ENCODE measurements around the gene FER. TPM values are rescaled to one million over a fixed set of nuclear protein-coding genes. Genes with fewer than 3 reads are reported as not detected.
A peak's percentile ranks its signal among the peaks of the same experiment; 100 is the strongest.
"Not testable (repeated sequence)": the region's sequence is repeated elsewhere in the genome, so short reads cannot be mapped to it uniquely, and the experiment has no call there.

Gene FER
- total RNA-seq, 1 donor = 36.6 TPM

DNA sequence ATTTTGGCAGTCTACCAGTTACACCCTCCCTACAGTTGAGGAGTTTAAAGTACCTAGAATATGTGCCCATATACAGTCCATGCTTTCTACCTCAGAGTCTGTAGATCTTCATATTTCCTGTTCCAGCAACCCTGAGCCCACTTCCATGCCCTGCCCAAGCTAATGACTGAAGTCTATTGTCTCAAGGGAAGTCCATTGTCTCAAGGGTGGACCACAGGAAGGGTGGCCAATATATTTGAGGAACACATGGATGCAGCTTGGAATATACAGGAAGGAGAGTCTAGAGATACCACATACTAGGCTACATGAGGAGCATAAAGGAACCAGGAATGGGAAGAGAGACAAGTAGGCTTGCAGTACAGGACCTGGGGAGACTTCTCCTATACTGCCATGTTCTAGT is 274.4 kb downstream of the FER start:
- Histone ChIP-seq H2AFZ (ENCODE audit: low read length) (no peak overlapping the region), H3K79me2 (ENCODE audit: insufficient read depth, low read length) (no peaks in the 10 kb centered on the region), H3K9me3 (ENCODE audit: low read depth, low read length) (no peaks in the 10 kb centered on the region), H3K4me1 (ENCODE audit: insufficient read depth, low read length) (no peaks in the 10 kb centered on the region), H3K4me3 (ENCODE audit: insufficient read depth, low read length) (no peak overlapping the region), H3K27me3 (ENCODE audit: insufficient read depth, low read length) (no peaks in the 10 kb centered on the region), H3K36me3 (ENCODE audit: insufficient read depth, low read length) (no peaks in the 10 kb centered on the region), H3K4me2 (ENCODE audit: insufficient read depth, low read length) (no peak overlapping the region), H4K20me1 (ENCODE audit: insufficient read depth, low read length) (no peaks in the 10 kb centered on the region), H3K27ac (ENCODE audit: low read depth, low read length) (no peak overlapping the region)
- DNase-seq (ENCODE audit: insufficient read length, low spot score, missing footprints) = no peak
- TF ChIP-seq, protein P1, sequence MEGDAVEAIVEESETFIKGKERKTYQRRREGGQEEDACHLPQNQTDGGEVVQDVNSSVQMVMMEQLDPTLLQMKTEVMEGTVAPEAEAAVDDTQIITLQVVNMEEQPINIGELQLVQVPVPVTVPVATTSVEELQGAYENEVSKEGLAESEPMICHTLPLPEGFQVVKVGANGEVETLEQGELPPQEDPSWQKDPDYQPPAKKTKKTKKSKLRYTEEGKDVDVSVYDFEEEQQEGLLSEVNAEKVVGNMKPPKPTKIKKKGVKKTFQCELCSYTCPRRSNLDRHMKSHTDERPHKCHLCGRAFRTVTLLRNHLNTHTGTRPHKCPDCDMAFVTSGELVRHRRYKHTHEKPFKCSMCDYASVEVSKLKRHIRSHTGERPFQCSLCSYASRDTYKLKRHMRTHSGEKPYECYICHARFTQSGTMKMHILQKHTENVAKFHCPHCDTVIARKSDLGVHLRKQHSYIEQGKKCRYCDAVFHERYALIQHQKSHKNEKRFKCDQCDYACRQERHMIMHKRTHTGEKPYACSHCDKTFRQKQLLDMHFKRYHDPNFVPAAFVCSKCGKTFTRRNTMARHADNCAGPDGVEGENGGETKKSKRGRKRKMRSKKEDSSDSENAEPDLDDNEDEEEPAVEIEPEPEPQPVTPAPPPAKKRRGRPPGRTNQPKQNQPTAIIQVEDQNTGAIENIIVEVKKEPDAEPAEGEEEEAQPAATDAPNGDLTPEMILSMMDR (IDR thresholded peaks at IDR 0.05; ENCODE audit: extremely low read depth, low read depth, low read length) = no peak

DNA sequence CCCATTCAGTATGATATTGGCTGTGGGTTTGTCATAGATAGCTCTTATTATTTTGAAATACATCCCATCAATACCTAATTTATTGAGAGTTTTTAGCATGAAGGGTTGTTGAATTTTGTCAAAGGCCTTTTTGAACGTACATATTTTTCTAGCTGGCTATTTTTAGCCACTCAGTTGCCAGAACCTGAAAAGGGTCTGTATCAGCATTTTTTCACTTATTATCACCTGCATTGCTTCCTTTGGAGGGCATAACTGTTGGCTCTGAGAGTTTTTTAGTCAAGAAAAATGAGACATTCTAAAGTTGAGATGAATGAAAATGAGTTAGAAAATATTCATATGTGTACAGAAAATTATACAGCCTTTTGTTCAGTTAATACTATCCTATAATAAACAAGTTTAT is 278.0 kb downstream of the FER start:
- H4K20me1 ChIP-seq (ENCODE audit: insufficient read depth, low read length); H3K4me1 ChIP-seq (ENCODE audit: insufficient read depth, low read length); H2AFZ ChIP-seq (ENCODE audit: low read length); DNase-seq (ENCODE audit: insufficient read length, low spot score, missing footprints); H3K79me2 ChIP-seq (ENCODE audit: insufficient read depth, low read length); H3K4me2 ChIP-seq (ENCODE audit: insufficient read depth, low read length); H3K9me3 ChIP-seq (ENCODE audit: low read depth, low read length); H3K27me3 ChIP-seq (ENCODE audit: insufficient read depth, low read length); H3K36me3 ChIP-seq (ENCODE audit: insufficient read depth, low read length); H3K27ac ChIP-seq (ENCODE audit: low read depth, low read length); H3K4me3 ChIP-seq (ENCODE audit: insufficient read depth, low read length): not testable (repeated sequence)

DNA sequence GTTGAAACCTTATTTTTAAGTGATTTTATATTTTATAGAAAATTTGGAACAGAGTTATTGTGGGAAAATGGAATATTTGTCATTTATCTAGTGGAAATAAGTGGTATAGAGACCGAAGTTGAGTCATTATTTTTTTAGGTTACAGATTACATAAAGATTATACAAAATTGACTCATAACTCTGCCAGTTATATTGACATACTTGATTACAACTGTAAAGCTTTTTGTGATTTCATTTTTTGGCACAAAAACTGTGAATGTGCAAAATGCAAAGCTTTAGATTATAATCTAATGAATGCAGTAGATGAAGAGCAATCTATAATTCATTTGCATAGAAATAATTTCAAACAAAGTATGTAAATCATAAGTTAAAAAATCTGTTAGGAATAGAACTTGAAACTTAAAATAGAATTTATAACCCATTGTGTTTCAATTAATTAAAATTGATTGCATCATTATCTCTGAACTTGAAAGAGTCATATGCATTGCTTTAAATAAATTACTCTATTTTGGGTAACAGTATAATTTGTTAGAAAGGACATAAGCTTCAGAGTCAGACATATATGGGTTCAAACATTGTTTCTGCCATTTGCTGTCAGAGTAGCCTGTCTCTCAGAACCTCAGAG is 280.4 kb downstream of the FER start:
- Histone ChIP-seq H2AFZ (ENCODE audit: low read length) (no peak overlapping the region), H3K79me2 (ENCODE audit: insufficient read depth, low read length) (peaks cover 3% of the 10 kb centered on the region), H3K9me3 (ENCODE audit: low read depth, low read length) (no peaks in the 10 kb centered on the region), H3K4me3 (ENCODE audit: insufficient read depth, low read length) (no peak overlapping the region), H3K27me3 (ENCODE audit: insufficient read depth, low read length) (no peaks in the 10 kb centered on the region), H3K4me1 (ENCODE audit: insufficient read depth, low read length) (peaks cover 7% of the 10 kb centered on the region), H3K36me3 (ENCODE audit: insufficient read depth, low read length) (no peaks in the 10 kb centered on the region), H3K4me2 (ENCODE audit: insufficient read depth, low read length) (no peak overlapping the region), H4K20me1 (ENCODE audit: insufficient read depth, low read length) (no peaks in the 10 kb centered on the region), H3K27ac (ENCODE audit: low read depth, low read length) (no peak overlapping the region)
- TF ChIP-seq, protein P1 (IDR thresholded peaks at IDR 0.05; ENCODE audit: extremely low read depth, low read depth, low read length) = no peak
- DNase-seq (ENCODE audit: insufficient read length, low spot score, missing footprints) = no peak

DNA sequence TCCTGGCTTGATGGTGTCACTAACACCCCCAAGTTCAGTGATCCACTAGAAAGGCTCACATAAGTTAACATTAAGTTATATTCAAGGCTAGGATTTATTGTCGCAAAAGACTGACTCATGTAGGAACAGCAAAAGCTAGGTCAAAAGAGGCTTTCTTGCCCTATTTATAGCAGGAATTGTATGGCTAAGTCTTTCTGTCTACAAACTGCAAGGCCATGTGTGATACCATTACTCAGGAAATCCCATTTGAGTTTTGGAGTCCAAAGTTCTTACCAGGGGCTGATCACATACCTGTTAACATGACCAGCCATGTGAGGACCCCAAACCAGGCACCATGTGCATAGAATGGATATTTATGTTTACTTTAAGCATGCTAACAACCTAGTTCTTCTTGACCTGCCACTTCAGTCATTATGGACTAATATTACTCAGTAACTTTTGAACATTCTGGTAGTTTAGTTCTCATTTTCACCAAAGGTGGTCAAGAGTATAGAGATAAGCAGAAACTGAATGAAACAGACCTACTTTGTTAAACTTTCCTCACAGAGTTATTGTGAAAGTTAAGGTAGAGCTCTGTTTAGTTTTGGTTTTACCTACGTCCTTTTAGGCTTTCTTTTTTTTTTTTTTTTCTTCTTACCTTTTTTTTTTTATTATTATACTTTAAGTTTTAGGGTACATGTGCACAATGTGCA is 281.1 kb downstream of the FER start:
- no peak overlapping the region for H3K27ac ChIP-seq (ENCODE audit: low read depth, low read length)
- peaks cover 7% of the 10 kb centered on the region for H3K4me1 ChIP-seq (ENCODE audit: insufficient read depth, low read length)
- TF ChIP-seq, protein P1 (IDR thresholded peaks at IDR 0.05; ENCODE audit: extremely low read depth, low read depth, low read length) = no peak
- peak; percentile 21 for DNase-seq (ENCODE audit: insufficient read length, low spot score, missing footprints)
- H3K9me3 ChIP-seq (ENCODE audit: low read depth, low read length) = no peaks in the 10 kb centered on the region
- H3K27me3 ChIP-seq (ENCODE audit: insufficient read depth, low read length) = no peaks in the 10 kb centered on the region
- H3K4me3 ChIP-seq (ENCODE audit: insufficient read depth, low read length) = no peak overlapping the region
- no peak overlapping the region for H2AFZ ChIP-seq (ENCODE audit: low read length)
- no peak overlapping the region for H3K4me2 ChIP-seq (ENCODE audit: insufficient read depth, low read length)
- peaks cover 3% of the 10 kb centered on the region for H3K79me2 ChIP-seq (ENCODE audit: insufficient read depth, low read length)
- H4K20me1 ChIP-seq (ENCODE audit: insufficient read depth, low read length) = no peaks in the 10 kb centered on the region
- no peaks in the 10 kb centered on the region for H3K36me3 ChIP-seq (ENCODE audit: insufficient read depth, low read length)
